ENCODE data around the gene TLE3.

GRCh38 chr15:70048198-70048565 lies 49.5 kb downstream of the TLE3 start:
- no peak for TF ChIP-seq CTCF (IDR thresholded peaks at IDR 0.05)
- TF ChIP-seq EP300 (IDR thresholded peaks at IDR 0.05), result no peak
- no peak for TF ChIP-seq POLR2AphosphoS5 (IDR thresholded peaks at IDR 0.05)
- TF ChIP-seq POLR2A (IDR thresholded peaks at IDR 0.05), result no peak
